ENCODE data around the gene TRDMT1.

GRCh38 chr10:17213646-17214349, 12.3 kb upstream of the TRDMT1 start:
- TF ChIP-seq GATA2 (IDR thresholded peaks at IDR 0.05; ENCODE audit: low read depth, low read length): no peak
- TF ChIP-seq GATA3 (IDR thresholded peaks at IDR 0.05; ENCODE audit: low read depth, low read length): no peak

All from SH-SY5Y (cell line).